SK-N-SH (cell line): ENCODE results near the gene KLHL7. TPM values are rescaled to one million over a fixed set of nuclear protein-coding genes. Genes with fewer than 3 reads are reported as not detected.

Experiments
- CTCF ChIA-PET: fragments of 300-600, 350-600 bp; formaldehyde crosslinking; extraction: SDS; loops from one replicate; lab custom pipeline; 2021; lab: Yijun Ruan, JAX
- POLR2A ChIA-PET: fragments of 350-600 bp; sonication (Branson Sonifier 250); formaldehyde crosslinking; extraction: SDS; loops from one replicate; lab custom pipeline; 2020; ENCODE audit warnings: antibody characterized with exemption, inconsistent platforms; lab: Yijun Ruan, JAX
- DNase-seq: peaks from one replicate; pipeline ENCODE4 v3.0.0; 2012
- H2AFZ ChIP-seq: fragments of 200-600 bp; sonication (generic); 2 replicates; pipeline ENCODE4 v1.8.1; 2016; ENCODE audit warnings: antibody characterized with exemption, mild to moderate bottlenecking, low read depth
- H3F3A ChIP-seq: fragments of 200-600 bp; sonication (generic); replicated peaks from 2 replicates; pipeline ENCODE3; 2016; ENCODE audit warnings: antibody characterized with exemption, mild to moderate bottlenecking; ENCODE audit not compliant: insufficient read depth
- H3K27ac ChIP-seq, 2 experiments: fragments of 200-500 bp in 1 of 2; fragments of 200-600 bp in 1 of 2; sonication (Bioruptor generic) in 1 of 2; sonication (generic), shearing (Covaris generic) in 1 of 2; 2 replicates each; pipeline versions ENCODE4 v1.5.1 to v1.6.1; 2014 to 2016; ENCODE audit warnings: low read depth in 2 of 2, inconsistent platforms in 1 of 2, low read length in 1 of 2, mild to moderate bottlenecking in 1 of 2, mixed read lengths in 1 of 2
- H3K27me3 ChIP-seq: fragments of 200-600 bp; sonication (generic), shearing (Covaris generic); 2 replicates; pipeline ENCODE4 v1.6.1; 2016; ENCODE audit warnings: mixed run types; ENCODE audit not compliant: insufficient read depth
- H3K36me3 ChIP-seq, 2 experiments: fragments of 200-500 bp in 1 of 2; fragments of 200-600 bp in 1 of 2; sonication (Bioruptor generic) in 1 of 2; sonication (generic) in 1 of 2; replicated peaks in 1 of 2; 2 replicates each; pipeline versions ENCODE3 to v1.5.1; 2014 to 2016; ENCODE audit warnings: low read length in 1 of 2, mild to moderate bottlenecking in 1 of 2; ENCODE audit not compliant: insufficient read depth in 2 of 2, control insufficient read depth in 1 of 2
- H3K4me1 ChIP-seq, 2 experiments: fragments of 200-500 bp in 1 of 2; fragments of 200-600 bp in 1 of 2; sonication (Bioruptor generic) in 1 of 2; sonication (generic), shearing (Covaris generic) in 1 of 2; 2 replicates each; pipeline versions ENCODE4 v1.5.1 to v1.6.1; 2014 to 2016; ENCODE audit warnings: low read depth in 1 of 2, low read length in 1 of 2, mixed run types in 1 of 2; ENCODE audit not compliant: insufficient read depth in 2 of 2, control insufficient read depth in 1 of 2
- H3K4me2 ChIP-seq: fragments of 200-600 bp; sonication (generic), shearing (Covaris generic); 2 replicates; pipeline ENCODE4 v1.6.1; 2017; ENCODE audit warnings: mixed run types
- H3K4me3 ChIP-seq, 2 experiments: fragments of 200-500 bp in 1 of 2; fragments of 200-600 bp in 1 of 2; sonication (Bioruptor generic) in 1 of 2; sonication (generic), shearing (Covaris generic) in 1 of 2; 2 replicates each; pipeline versions ENCODE4 v1.5.1 to v1.8.1; 2014 to 2016; ENCODE audit warnings: low read depth in 2 of 2, inconsistent platforms in 1 of 2, low read length in 1 of 2, mild to moderate bottlenecking in 1 of 2, mixed read lengths in 1 of 2, moderate library complexity in 1 of 2
- H3K79me2 ChIP-seq: fragments of 200-600 bp; sonication (generic); 2 replicates; pipeline ENCODE4 v1.8.1; 2017; ENCODE audit warnings: mild to moderate bottlenecking; ENCODE audit not compliant: insufficient read depth
- H3K9ac ChIP-seq: fragments of 200-600 bp; sonication (generic); 2 replicates; pipeline ENCODE4 v1.6.1; 2017; ENCODE audit warnings: mixed run types
- H3K9me2 ChIP-seq: fragments of 200-600 bp; sonication (generic); 2 replicates; pipeline ENCODE4 v1.6.1; 2017; ENCODE audit warnings: mixed run types
- H3K9me3 ChIP-seq: fragments of 200-600 bp; sonication (generic); 2 replicates; pipeline ENCODE4 v1.6.1; 2017; ENCODE audit warnings: mixed run types, mild to moderate bottlenecking, moderate library complexity
- H4K20me1 ChIP-seq: fragments of 200-600 bp; sonication (generic); 2 replicates; pipeline ENCODE4 v1.6.1; 2017; ENCODE audit warnings: mild to moderate bottlenecking, mixed run types; ENCODE audit not compliant: insufficient read depth
- CHD2 ChIP-seq: fragments of 150-350 bp; IDR thresholded peaks from 2 replicates; pipeline ENCODE4 v1.6.1; 2018; ENCODE audit warnings: low read length; ENCODE audit not compliant: partially characterized antibody
- EP300 ChIP-seq, 2 experiments: IDR thresholded peaks; 2 replicates each; pipeline versions ENCODE4 v1.4.0 to v1.6.1; 2012; ENCODE audit warnings: borderline replicate concordance in 1 of 2, low read depth in 1 of 2, low read length in 1 of 2
- EZH2phosphoT487 ChIP-seq: fragments of 200-600 bp; sonication (generic); IDR thresholded peaks from 2 replicates; pipeline ENCODE4 v1.6.1; 2017; ENCODE audit warnings: low read depth, mixed run types, mild to moderate bottlenecking, antibody characterized with exemption, moderate library complexity, borderline replicate concordance
- FOSL2 ChIP-seq: IDR thresholded peaks from 2 replicates; pipeline ENCODE4 v1.4.0; 2012; ENCODE audit warnings: low read depth, mild to moderate bottlenecking, moderate library complexity, borderline replicate concordance
- FOXM1 ChIP-seq: IDR thresholded peaks from 2 replicates; pipeline ENCODE4 v1.4.0; 2012; ENCODE audit warnings: low read depth, mild to moderate bottlenecking
- GATA2 ChIP-seq: sonication (generic); formaldehyde crosslinking; IDR thresholded peaks from 2 replicates; pipeline ENCODE4 v1.5.0; 2020; ENCODE audit warnings: mild to moderate bottlenecking, missing genetic modification reagents
- IRF3 ChIP-seq: fragments of 150-350 bp; IDR thresholded peaks from 2 replicates; pipeline ENCODE4 v1.6.1; 2016; ENCODE audit warnings: mild to moderate bottlenecking, low read depth, low read length
- MEF2A ChIP-seq: IDR thresholded peaks from 2 replicates; pipeline ENCODE4 v1.4.0; 2012; ENCODE audit warnings: low read depth, borderline replicate concordance
- MXI1 ChIP-seq: IDR thresholded peaks from 2 replicates; pipeline ENCODE4 v1.6.1; 2012; ENCODE audit warnings: mild to moderate bottlenecking, low read depth, low read length, improper control_type of control experiment
- NFIC ChIP-seq: IDR thresholded peaks from 2 replicates; pipeline ENCODE4 v1.4.0; 2012; ENCODE audit warnings: borderline replicate concordance
- NRF1 ChIP-seq: IDR thresholded peaks from 2 replicates; pipeline ENCODE4 v1.6.1; 2012; ENCODE audit warnings: low read depth, mild to moderate bottlenecking, low read length
- PBX3 ChIP-seq: IDR thresholded peaks from 2 replicates; pipeline ENCODE4; 2012
- POLR2AphosphoS5 ChIP-seq: IDR thresholded peaks from 2 replicates; pipeline ENCODE4 v1.6.1; 2012; ENCODE audit warnings: low read depth, low read length
- REST ChIP-seq: IDR thresholded peaks from 2 replicates; pipeline ENCODE4 v1.6.1; 2012; ENCODE audit warnings: mild to moderate bottlenecking, low read depth, low read length, moderate library complexity
- RFX5 ChIP-seq: IDR thresholded peaks from 2 replicates; pipeline ENCODE4 v1.6.1; 2012; ENCODE audit warnings: mild to moderate bottlenecking, improper control_type of control experiment, low read length
- RXRA ChIP-seq: IDR thresholded peaks from 2 replicates; pipeline ENCODE4 v1.4.0; 2012; ENCODE audit warnings: low read depth, mild to moderate bottlenecking, borderline replicate concordance
- SIN3A ChIP-seq: IDR thresholded peaks from 2 replicates; pipeline ENCODE4 v1.6.1; 2012; ENCODE audit warnings: low read depth, mild to moderate bottlenecking, low read length, moderate library complexity, borderline replicate concordance
- SMC3 ChIP-seq: IDR thresholded peaks from 2 replicates; pipeline ENCODE4 v1.6.1; 2012; ENCODE audit warnings: low read depth, low read length, improper control_type of control experiment
- TAF1 ChIP-seq: IDR thresholded peaks from 2 replicates; pipeline ENCODE4 v1.6.1; 2012; ENCODE audit warnings: low read depth, mild to moderate bottlenecking, low read length, moderate library complexity, borderline replicate concordance
- TEAD4 ChIP-seq: IDR thresholded peaks from 2 replicates; pipeline ENCODE4 v1.4.0; 2012; ENCODE audit warnings: mild to moderate bottlenecking, borderline replicate concordance; ENCODE audit not compliant: insufficient read depth
- WGBS: methylation state at CpG from one replicate; pipeline ENCODE4 v1.1.6; 2017; ENCODE audit warnings: low lambda C conversion rate; 5-methylcytosine and 5-hydroxymethylcytosine counted together
- polyA plus RNA-seq, 3 experiments: library from polyadenylated mRNA; depleted of rRNA; stranded (reverse); fragments of >200 nt; gene quantifications; 2 replicates each; pipeline ENCODE4 v1.2.3, GENCODE V29; 2012

KLHL7 gene
- polyA plus RNA-seq, 1 of the 3 experiments (the other 2 are of a cell fraction) = 30.8 TPM

- Histone ChIP-seq H3K27ac (no peak overlapping the region), H4K20me1 (no peaks in the 10 kb centered on the region; the same call in 1 of the 2 replicates), H3F3A (peaks cover 15% of the 10 kb centered on the region), H3K27me3 (no peaks in the 10 kb centered on the region), H3K4me1 (peaks cover 8 to 13% of the 10 kb centered on the region in 2 experiments; a peak in 3 of 4 replicates), H3K9me2 (no peaks in the 10 kb centered on the region), H3K4me2 (0 out of 2 replicates have a peak overlapping the region, but pooled peaks have one; percentile 8), H3K9me3 (no peaks in the 10 kb centered on the region), H3K36me3 (peaks cover 39 to 43% of the 10 kb centered on the region in 2 experiments), H2AFZ (no peak overlapping the region), H3K79me2 (peaks cover 68% of the 10 kb centered on the region), H3K4me3 (no peak overlapping the region), H3K9ac (no peak overlapping the region)
- TF ChIP-seq POLR2AphosphoS5 (no peak), MEF2A (no peak), MXI1 (no peak), RFX5 (no peak), TAF1 (no peak), FOXM1 (no peak), REST (no peak), EZH2phosphoT487 (no peak), NFIC (no peak), GATA2 (CRISPR knock-in tag) (no peak), SMC3 (no peak), IRF3 (no peak), NRF1 (no peak), TEAD4 (no peak), PBX3 (no peak), RXRA (no peak), EP300 (IDR thresholded peaks at IDR 0.05; ENCODE audit: borderline replicate concordance in 1 of 2, low read depth in 1 of 2, low read length in 1 of 2) (no peak), FOSL2 (no peak), SIN3A (no peak), CHD2 (no peak)
- ChIA-PET CTCF (interaction anchor here (0.7 to 6.4 kb wide), 37 partner anchors 9 to 362 kb away, joined by 3 to 107 read pairs (median 6); partner anchors contain the start of genes IGF2BP3, MALSU1 and TRA2A), POLR2A (interaction anchor here (1.0 to 1.7 kb wide), 5 partner anchors 10 to 284 kb away, joined by 3 to 5 read pairs (median 4); partner anchors contain the start of gene KLHL7)
- 50% methylated on average over 1 of the region's 1 CpG for WGBS
- no peak for DNase-seq
Measured at GRCh38 chr7:23184291-23184690, 78.7 kb downstream of the KLHL7 start.
